Measurements from ENCODE around the gene KY. TPM values are rescaled to one million over a fixed set of nuclear protein-coding genes. Genes with fewer than 3 reads are reported as not detected.

KY gene
- total RNA-seq, 1 donor from 2014 or later: not detected

DNA sequence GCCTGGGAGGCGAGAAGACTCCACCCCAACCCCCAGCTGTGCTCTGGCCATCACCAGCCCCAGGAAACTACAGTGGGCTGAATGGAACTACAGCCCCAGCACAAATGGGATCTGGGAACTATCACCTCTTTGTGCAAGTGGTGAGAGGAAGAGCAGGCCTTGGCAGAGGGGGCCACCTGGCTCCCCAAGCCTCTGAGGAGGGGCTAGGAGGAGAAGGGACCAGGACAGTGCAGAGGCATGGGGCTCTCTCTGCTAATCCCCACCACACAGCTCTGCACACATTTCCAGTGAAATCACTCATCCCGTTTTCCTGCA lies 31.6 kb downstream of the KY start:
- DNase-seq: no peak

DNA sequence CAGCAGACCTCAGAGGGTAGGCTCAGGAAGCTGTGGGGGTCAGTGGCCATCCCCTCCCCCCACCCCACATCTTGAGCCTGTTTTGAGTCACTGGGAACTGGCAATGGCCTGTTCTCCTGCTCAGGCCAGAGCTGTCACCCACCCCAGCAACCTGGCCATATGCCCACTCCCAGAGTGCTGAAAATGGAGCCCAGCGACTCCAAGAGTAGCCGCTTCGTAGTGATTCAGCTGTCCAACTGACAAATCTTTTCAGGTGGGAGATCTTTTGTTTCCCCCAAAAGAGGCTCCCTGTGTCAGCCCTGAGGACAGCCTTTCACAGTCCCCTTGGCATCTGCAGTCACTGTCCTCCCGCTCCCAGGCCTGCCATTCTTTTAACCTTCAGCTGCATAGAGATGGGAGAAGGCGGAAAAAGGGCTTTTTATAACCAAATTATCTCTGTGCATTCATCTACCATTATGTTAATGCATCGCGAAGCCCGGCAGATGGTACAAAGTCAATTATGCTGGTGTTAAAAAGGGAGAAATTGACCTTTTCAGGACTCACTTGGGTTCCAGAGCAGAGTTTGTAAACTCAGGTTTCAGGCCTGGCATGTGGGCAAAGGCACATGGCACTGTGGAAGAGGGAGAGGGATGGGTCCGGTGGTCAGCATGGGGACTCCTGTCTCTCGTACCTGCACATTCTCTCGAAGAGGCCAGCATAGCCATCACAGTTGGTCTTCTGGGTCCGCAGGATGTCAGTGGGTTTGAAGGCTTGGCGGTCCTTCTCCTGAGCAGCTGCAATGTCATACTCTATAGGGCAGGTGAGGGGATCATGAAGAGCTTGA lies 32.1 kb downstream of the KY start:
- no peak for DNase-seq

DNA sequence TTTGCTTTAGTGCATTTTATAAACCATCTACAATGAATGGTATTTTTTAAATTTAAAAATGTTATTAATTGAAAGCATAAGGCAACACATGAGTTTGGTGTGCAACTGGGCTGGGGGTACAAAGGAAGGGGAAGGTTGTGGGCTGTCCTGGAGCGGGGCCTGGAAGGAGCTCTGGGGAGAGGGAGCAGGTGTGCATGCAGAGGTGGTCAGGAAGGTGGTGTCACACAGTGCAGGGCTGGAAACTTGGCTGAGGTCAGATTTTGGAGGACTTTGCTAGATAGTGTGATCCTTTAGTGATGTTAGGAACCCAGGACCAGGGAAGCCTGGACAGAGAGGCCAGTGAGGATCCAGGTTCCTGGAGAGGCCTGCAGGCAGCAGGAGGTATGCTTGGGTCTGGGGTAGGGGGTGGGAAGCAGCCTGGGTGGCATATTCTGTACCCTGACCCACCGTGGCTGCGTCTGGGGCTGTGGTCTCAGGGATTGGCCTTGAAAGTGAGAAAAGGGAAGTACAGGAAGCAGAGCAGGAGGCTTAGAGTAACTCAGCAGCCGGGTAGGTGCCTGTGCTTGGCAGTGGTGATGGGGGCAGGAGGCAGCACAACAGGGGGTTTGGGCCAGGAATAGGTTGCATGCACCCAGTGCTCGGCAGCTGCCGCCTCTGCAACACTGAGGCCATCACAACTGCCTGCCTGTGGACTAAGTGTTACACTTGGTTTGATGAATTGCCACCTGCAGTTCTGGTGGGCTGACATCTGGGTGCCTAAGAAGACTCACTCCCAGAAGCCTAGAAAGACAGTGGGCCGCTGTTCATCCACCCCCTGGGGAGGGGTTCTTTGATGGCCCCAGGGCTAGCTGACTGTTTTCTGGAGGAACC lies 33.0 kb downstream of the KY start:
- DNase-seq: no peak

DNA sequence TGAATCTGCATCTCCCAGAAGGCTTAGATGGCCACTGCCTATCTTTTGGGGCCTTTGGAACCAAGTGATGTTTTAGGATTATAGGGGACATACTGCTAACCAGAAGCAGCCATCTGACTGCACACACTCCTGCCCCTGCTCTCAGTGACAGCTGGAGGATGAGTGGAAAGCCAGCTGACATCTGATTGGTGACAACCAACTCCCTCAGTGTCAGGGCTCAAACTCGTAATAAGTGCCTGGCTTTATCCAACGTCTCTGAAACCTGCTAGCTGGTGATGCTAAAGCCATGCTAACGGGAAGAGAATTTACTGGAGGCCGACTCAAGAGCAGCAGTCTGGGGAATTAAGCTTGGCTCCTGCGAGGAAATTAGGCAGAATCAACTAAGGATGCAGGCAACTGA lies 35.1 kb downstream of the KY start:
- DNase-seq: no peak

DNA sequence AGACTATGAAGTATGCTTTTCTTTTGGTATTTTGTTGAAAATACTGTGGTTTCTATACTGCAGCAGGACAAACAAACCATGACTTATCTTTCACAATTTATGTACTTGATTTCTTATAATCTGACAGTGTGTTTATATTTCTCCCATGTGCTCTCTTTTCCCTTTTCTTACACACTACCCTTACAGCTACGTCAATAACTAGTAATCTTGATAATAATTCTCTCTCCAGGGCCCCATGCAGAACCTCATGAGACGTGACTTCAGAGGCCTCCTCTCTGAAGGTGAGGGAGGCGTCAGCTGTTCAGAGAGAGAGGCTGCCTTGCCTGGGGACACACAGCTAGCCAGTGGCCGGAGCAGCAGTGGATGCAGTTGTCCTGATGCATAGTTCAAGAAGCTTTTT lies 35.9 kb downstream of the KY start:
- DNase-seq: no peak

DNA sequence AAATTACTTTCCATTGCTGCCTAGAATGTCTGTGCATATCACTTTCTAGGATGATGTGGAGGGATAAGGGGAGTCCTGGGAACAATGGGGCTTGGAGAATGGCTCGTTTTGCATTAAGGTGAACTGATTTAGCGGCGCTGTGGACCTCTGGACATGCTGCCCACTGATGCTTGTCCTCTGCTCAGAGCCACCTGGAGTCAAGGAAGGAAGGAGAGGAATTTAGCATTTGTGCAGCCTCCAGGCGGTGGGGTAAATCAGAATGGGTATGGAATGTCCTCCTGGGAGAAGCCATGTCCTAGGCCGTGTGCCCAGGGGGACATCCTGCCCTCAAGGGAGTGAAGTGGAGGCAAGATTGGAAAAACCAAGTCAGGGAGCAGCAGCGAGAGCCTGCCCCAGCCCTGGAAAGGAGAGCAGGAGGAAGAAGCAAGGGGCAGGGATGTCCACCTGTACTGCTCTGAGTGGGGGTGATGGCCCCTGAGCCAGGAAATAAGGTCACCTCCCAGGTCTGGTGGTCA lies 37.8 kb downstream of the KY start:
- DNase-seq: no peak

DNA sequence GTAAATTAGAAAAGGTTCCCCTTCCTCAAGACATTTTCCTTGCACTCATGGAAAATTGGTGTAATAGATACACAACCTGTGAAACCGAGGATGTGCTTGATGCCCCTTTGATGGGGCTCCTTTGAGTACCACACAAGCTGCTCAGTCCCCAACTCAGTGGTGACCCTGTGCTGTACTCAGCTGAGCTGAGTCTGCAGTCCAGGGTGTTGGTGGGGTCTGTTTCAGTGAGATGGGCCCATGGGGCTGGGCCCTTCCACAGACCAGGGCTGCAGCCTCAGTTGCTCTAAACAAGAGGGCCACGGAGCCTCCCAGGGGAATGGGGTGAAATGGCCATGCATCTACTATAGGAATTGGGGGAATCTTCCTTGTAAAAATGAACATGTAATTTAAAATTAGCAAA lies 39.3 kb downstream of the KY start:
- DNase-seq: no peak

DNA sequence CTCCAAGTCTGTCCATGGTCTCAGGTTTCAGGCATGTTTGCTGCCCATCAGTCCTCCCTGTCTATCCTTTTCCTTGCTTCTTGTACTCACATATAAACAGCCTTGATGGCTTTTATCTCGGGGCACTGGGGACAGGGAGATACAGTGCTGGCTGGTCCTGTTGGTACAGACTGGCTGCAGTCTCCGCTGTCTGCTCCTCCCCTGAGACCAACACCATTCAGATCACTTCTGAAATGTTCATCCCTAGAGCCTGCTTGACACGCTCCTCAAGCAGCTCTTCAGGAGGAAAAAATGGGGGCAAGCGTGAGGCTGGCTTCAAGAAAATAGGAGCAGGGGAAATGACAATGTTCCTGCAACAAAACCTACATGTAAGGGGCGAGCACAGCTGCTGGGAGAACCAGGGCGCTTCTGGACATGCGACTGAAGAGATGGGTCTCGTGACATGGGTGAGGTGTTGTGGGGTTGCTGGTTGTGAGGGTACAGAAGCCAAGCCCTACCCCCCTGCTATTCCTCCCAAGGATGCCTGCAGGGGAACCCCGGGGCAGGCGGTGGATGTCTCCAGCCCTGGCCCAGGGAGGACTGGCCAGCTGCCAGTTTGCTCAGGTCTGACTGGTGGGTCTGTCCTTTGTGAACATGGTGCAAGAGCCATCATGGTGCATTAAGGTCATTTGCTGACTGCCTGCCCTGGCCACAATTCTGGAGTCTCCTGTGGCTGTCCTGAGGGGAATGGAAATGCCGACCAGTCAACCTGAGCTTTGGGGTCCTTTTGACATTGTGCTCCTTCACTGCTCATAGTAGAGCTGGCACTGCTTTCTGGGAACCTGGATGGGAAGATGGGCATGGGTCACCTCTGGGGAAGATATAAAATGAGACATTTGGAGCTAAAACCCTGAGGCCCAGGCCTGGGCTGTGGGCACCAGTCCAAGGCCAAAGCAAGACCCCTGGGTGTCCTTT lies 40.1 kb downstream of the KY start:
- no peak for DNase-seq

DNA sequence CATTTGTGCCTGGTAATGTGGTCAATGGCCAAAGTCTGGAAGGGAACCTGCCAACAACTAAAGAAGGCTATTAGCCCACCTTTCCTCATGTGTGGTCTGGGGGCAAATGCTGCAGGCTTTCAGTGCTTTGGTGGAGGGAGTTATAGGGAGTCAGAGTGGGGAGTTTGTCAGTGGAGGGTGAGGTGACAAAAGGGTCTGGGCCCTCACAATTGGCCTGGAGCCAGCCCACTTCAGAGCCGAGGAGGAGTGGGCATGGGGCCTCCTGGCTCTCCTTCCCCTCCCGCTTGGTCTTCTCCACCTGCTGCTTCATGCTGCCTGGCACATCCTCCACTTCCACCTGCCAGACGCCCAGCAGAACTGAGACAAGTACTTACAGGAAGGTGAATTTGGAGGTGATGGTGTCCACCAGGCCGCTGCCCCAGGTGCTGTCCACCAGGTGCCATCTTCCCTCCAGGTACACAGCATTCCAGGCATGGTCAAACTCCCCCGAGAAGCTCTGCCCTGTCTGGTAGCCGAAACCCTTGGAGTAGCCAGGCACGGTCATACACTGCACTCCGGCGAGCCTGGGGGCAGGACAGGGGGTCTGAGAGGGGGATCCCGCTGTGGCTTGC lies 40.9 kb downstream of the KY start:
- no peak for DNase-seq

DNA sequence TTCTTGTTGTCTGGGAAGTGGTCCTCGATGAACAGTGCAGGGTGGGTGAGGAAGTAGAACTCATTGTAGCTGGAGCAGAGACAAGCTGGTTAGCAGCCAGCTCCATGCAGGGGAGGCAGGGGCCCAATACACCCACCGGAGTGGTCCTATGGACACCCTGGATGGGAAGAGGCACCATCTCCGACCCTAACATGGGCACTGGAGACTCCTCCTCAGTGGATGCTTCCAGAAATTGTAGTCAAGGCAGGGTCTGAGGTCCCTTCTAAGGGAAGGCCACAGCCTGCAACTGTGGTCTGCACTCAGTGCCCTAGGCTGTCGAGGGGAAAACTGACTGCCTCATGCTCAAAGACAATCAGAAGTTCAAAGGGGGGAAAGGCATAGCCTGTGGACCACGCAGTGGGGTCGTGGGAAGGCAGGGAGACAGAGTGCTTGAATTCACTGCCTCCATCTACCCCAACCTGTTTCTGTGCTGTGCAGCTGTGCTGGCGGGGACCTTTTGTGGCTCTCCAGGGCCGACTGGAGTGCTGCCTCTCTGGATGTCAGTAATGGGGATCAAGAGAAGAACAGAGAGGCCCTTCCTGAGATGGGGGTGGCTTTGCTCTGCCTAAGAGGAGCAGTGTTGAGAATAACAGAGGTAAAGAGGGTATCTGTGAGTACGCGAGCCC lies 41.9 kb downstream of the KY start:
- DNase-seq: no peak

DNA sequence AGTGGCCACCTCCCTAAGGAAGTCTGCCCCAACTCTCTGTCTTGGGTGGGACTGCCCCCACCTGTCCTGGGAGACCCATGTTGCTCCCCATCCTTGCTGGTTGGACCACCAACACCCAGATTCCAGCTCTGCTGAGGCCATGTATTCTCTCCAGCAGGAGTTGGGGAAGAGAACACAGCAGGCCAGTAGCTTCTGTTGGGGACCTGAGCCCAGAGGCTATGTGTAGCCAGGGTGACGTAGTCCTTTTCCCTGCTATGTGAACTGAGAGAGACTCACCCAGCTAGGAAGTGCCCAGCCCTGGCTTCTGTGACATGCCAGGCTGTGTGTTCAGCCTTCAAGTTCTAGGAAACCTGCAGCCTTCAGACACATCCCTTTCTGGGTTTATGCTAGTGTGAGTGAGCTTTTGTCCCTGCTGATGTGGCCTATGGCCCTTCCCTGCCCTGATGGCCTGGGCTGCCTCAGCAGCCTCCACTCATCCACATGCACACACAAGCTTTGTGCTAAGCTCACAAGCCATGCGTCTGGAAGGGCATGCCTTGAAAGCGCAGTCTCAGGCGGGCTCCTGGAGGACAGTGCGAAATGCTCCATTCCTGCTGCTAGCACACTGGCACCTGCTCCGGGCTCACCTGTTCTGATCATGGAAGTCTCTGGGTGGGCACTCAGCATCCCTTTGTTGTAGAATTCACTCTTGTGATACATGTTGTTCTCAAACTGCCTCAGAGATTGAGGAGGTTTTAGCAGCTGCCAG lies 42.6 kb downstream of the KY start:
- DNase-seq: no peak

DNA sequence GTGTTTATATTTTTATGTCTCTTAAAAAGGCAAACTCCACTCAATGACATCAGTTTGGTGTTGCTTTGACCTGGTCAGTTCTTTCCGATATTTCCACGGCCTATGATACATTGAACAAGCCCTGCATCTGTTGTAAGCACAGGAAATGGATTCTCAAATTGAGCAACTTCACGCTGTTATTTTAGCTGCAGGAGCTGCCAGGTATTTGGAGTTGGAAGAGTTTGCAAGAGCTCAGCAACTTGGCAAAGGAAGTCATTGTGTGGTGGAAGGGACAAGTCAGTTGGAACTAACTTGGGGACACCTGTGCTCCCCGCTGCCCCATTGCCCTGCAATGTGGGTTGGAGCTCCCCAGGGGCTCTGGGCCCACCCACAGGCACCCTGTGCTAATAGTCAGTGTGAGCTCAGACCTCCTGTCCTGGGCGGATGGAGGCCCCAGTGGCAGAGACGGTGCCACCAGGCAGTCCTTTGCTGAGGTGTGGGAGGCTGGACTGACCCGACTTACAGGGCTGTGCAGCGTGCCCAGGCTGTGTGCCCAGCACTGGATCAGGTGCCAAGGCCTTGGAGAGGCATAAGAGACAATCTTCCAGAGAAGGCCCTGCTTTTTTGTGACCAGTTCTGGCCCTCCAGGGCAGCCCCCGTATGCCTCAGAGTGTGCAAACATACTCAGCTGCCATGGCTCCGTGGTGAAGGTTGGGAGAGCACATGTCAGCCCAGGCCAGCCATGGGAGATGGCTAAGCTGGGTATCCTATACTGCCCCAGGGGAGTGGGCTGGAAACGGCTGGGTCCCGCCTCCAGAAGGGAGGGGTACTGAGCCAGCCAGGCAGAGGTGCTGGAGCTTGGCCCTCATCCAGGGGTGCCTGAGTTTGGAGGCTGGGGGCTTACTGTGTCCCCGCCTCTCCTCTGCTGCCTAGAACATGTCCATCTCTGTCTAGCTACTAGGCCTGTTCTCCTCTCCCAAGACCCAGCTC lies 43.5 kb downstream of the KY start:
- no peak for DNase-seq

DNA sequence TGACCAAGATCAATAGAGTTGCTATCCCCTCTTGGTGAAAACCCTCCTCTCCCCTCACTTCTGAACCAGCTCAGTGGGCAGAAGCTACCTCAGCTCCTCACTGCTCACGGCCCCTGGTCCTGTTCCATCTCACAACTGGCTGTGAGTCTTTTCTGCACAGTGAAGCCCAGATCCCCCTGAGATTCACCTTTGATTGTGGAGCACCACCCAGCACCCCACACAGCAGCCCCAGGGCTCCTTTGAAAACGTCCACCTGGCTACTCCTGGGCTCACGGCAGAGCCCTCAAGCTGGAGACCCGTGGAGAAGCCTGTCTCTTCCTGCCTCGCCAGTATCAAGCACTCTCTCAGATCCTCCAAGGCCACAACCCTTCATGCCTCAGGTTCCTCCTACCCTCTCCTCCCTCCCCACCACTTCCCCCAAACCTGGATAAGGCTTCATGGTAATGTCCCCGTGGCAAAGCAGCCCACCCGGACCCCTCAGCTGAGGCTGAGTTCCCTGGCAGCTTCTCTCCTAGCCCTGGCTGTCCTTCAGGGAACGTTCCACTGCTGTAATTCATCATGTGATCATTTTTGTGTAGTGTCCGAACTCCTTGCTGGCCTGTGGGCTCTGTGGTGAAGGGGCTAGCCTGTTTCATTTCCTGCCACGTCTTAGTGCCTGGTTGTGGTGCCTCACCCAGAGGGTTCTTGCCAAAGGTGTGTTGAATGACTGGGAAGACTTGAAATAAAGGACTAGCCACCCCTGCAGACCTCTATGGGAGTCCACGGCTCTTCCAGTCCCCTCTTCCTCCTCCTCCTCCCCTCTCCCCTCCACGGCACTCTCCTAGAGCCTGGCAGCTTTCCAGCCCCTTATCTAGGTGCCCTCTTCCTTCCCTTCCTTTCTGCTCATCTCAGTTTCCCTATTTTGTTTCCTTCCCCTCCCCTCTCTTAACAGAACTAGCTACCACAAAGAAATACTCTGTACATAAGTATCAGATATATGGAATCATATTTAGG lies 44.5 kb downstream of the KY start:
- no peak for DNase-seq

DNA sequence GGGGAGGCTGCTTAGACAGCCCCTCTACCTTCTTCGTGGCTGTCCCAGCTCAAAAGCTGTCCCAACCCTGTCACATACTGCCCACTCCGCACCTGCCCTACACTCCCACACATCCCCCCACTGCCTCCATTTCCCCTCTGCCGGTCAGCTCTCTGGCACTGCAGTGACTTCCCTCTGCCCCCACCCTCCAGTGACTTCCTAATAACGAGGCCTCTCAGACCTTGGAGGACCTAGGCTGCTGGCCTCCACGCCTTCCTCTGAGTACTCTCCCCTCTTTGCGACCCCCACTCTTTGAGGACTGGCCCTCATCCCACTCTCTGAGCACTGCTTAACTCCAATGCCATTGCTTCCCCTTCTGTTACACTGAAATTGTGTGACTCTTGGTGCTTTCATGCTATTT lies 45.3 kb downstream of the KY start:
- DNase-seq: no peak

DNA sequence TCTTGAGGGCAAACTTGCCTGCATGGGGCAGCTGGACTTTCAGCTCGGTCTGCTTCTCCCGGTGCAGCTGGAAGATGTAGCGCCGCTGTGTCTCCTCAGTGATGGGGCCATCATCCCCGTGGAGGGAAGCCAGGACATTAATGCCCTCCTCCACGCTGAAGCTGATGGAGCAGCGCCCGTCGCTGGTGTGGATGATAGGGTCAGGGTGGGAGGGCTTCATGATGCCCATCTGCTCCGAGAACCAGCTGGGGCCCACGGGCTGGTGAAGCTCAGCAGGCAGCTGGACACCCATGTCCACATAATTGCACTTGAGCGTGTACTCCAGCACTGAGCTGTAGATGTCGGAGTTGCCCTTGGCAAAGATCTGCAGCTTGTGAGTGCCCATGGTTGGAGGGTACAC lies 46.9 kb downstream of the KY start:
- DNase-seq: no peak

DNA sequence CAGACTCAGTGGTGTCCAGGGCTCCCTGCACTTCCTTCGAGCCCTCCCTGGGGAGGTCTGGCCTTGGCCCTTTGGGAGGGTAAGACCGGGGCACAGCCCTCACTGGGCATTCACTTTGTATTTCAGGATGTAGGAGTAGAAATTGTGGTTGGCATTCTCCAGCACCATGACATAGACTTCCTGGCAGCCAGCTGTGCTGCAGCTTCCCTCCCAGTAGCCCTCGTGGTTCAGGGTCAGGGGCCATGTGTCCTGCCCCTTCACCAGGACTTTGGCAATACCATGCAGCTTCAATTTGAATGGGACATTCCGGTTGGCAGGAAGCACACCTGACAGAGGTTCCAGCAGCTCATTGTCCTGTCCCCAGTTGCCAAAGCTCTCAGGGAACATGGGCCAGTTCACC lies 47.3 kb downstream of the KY start:
- no peak for DNase-seq

DNA sequence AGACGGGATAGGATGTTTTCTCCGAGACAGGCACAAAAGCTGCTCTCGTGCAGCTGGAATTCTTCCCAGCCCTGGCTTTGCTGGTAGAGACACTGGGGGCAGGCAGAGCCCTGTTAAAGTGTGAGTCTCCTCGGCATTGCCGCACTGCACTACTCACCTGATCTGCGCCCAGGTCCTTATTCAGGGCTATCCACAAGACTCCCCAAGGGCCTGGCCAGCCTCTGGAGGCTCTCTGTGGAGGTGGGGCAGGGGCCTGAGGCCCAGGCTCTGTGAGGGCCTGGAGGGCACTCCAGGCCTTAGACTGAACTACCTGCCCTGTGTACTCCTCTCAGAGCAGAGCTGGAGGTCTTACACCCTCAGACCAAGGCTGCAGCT lies 48.4 kb downstream of the KY start:
- DNase-seq: no peak
